ENCODE data around the gene AXL.

AXL gene

DNA sequence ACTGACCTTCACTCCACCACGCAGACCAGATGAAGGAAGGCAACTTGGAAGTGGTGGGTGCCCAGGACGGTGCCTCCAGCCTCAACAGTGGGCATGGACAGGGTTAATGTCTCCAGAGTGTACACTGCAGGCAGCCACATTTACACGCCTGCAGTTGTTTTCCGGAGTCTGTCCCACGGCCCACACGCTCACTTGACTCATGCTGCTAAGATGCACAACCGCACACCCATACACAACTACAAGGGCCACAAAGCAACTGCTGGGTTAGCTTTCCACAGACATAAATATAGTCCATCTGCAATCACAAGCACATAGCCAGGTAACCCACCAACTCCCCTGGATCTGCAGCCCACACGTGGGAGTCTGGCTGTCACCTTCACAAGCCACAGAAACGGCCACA, 12.6 kb upstream of the AXL start:
- DNase-seq (ENCODE audit: low spot score): no peak
- TF ChIP-seq, protein P1, sequence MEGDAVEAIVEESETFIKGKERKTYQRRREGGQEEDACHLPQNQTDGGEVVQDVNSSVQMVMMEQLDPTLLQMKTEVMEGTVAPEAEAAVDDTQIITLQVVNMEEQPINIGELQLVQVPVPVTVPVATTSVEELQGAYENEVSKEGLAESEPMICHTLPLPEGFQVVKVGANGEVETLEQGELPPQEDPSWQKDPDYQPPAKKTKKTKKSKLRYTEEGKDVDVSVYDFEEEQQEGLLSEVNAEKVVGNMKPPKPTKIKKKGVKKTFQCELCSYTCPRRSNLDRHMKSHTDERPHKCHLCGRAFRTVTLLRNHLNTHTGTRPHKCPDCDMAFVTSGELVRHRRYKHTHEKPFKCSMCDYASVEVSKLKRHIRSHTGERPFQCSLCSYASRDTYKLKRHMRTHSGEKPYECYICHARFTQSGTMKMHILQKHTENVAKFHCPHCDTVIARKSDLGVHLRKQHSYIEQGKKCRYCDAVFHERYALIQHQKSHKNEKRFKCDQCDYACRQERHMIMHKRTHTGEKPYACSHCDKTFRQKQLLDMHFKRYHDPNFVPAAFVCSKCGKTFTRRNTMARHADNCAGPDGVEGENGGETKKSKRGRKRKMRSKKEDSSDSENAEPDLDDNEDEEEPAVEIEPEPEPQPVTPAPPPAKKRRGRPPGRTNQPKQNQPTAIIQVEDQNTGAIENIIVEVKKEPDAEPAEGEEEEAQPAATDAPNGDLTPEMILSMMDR (IDR thresholded peaks at IDR 0.05; ENCODE audit: extremely low read depth, insufficient read depth, missing control alignments): no peak
- in situ Hi-C loops (cut with MboI; ENCODE audit: low pct_unique_long_range_greater_than_20kb, low sequenced_read_pairs, unreplicated experiment): loop anchor here (10.0 kb wide), 2 partner anchors 48 to 108 kb away; partner anchors contain the start of gene CCDC97

DNA sequence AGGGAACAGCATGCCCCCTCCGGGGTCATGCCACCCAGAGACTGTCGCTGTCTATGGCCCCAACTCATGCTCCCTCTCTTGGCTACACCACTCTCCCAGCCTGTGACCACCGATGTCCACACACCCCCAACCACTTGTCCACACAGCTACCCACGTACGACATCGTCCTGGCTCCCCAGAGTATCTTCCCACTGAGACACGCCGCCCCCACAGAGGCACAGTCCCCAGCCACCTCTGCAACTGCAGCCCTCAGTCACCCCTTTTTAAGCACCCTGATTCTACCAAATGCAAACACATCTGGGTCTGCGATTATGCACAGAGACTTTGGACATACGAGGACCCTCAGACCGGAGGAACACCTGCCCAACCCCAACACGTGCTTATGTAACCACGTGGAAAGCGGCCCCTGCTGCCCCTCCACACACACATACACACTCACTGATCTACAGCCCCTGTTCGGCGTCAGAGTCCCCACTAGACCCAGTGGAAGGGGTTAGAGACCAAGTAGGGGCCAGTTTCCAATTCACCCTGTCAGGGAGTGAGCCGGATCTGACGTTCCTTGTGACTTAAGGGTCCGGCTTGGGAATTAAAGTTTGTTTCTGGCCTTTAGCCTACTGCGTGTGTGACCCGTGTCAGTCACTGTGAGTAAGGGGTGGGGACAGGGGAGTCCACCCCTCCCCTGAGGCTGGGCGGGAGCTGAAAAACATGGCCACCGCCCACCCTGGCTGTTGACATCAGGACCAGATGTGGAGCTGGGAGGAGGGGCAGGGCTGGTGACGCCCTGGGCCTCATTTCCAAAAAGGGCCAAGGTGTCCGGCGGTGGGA, 11.9 kb upstream of the AXL start:
- TF ChIP-seq, protein P1 (IDR thresholded peaks at IDR 0.05; ENCODE audit: extremely low read depth, insufficient read depth, missing control alignments): no peak
- in situ Hi-C loops (cut with MboI; ENCODE audit: low pct_unique_long_range_greater_than_20kb, low sequenced_read_pairs, unreplicated experiment): loop anchor here (10.0 kb wide), 2 partner anchors 48 to 108 kb away; partner anchors contain the start of gene CCDC97
- no peak for DNase-seq (ENCODE audit: low spot score)

DNA sequence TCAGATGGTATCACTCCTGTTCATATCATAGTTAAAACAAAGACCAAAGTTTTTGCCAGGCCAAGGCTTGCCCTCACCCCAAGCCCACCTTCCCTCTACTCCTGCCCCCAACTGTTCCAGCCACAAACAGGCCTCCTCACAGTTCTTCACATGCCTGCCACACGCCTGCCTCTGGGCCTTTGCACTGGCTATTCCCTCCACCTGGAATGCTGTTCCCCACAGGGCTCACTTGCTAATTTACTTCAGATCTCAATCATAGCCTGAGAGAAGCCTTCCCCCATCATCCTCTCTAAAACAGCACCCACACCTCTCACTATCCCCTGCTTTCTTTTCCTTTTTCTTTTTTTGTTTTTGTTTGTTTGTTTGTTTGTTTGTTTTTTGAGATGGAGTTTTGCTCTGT, 4.9 kb upstream of the AXL start:
- no peak for DNase-seq (ENCODE audit: low spot score)
- TF ChIP-seq, protein P1 (IDR thresholded peaks at IDR 0.05; ENCODE audit: extremely low read depth, insufficient read depth, missing control alignments): no peak
- in situ Hi-C loops (cut with MboI; ENCODE audit: low pct_unique_long_range_greater_than_20kb, low sequenced_read_pairs, unreplicated experiment): no loop called here

DNA sequence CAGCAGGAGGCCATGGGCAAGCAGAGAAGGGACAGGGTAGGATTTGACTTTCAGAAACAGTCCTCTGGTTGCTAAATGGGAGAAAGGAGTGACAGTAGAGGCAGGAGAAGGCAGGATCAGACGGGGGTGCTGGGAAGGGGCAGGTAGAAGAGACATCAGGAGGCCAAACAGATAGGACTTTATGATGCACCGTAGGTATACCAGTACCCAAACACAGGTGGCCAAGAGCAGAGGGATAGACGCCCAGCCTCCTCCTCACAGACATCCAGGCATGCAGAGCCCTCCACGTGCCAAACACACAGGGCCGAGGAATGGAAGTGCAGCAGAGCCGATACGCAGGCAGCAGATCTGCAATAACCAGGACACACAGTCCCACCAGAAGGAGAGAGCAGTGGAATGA, 1.3 kb upstream of the AXL start:
- in situ Hi-C loops (cut with MboI; ENCODE audit: low pct_unique_long_range_greater_than_20kb, low sequenced_read_pairs, unreplicated experiment): no loop called here
- TF ChIP-seq, protein P1 (IDR thresholded peaks at IDR 0.05; ENCODE audit: extremely low read depth, insufficient read depth, missing control alignments): no peak

DNA sequence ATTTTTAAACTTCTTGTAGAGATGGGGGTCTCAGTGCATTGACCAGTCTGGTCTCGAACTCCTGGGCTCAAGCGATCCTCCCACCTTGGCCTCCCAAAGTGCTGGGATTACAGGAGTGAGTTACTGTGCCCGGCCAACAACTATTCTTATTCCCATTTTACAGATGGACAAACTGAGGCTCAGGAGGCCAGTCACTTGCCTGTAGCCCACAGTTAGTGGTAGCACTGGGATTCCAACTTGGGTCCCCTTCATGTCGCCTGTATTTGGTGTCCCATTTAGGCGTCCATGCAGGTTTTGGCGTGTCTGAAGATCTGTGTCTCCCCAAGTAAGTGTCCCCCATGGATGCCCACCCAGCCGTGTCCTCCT, 791 bp upstream of the AXL start:
- in situ Hi-C loops (cut with MboI; ENCODE audit: low pct_unique_long_range_greater_than_20kb, low sequenced_read_pairs, unreplicated experiment): no loop called here
- TF ChIP-seq, protein P1 (IDR thresholded peaks at IDR 0.05; ENCODE audit: extremely low read depth, insufficient read depth, missing control alignments): no peak
- no peak for DNase-seq (ENCODE audit: low spot score)

More for the DNA sequence above, 1.3 kb upstream of the AXL start:
- no peak for DNase-seq (ENCODE audit: low spot score)

DNA sequence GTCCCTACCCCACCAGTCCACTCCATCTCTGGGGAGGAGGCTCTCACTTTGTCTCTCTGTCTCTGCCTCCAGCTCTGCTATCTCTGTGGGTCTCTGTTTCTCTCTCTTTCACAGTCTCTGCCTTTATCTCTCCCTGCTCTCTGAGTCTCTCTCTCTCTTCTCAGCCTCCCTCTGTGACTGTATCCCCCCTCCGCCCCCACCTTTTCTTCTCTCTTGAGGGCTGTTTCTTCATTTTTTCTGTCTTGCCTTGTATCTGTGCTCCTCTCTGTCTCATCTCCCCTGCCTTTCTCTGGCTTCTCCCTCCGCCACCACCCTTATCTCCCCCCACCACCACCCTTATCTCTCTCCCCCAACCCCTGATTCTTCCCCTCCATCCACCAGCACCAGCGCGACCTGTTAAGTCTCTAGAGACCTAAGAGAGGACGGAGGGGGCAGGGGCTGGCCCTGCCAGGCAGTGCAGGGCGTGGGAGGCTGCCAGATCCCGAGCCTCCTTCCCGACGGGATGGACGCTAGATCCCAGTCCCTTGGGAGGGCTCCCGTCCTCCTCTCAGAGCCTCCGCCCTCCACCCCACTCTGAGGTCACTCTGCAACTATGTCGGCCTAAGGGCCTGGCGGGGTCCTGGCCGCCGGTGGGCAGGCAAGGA, 1.0 kb downstream of the AXL start:
- no peak for DNase-seq (ENCODE audit: low spot score)
- TF ChIP-seq, protein P1 (IDR thresholded peaks at IDR 0.05; ENCODE audit: extremely low read depth, insufficient read depth, missing control alignments): no peak
- in situ Hi-C loops (cut with MboI; ENCODE audit: low pct_unique_long_range_greater_than_20kb, low sequenced_read_pairs, unreplicated experiment): no loop called here
